Breast epithelium (tissue), 4 donors: ENCODE data around the gene SNX13. TPM values are rescaled to one million over a fixed set of nuclear protein-coding genes. Genes with fewer than 3 reads are reported as not detected.

Source experiments
- DNase-seq, 2 donors: peaks; one replicate each; pipeline ENCODE4 v3.0.0-alpha.2; 2019; ENCODE audit warnings: low spot score in 2 of 2
- H3K27ac ChIP-seq, 2 donors: fragments of 200-600 bp; sonication (generic) in 1 of 2; one replicate each; pipeline ENCODE4 v1.5.1; 2016 to 2019; ENCODE audit warnings: mild to moderate bottlenecking in 1 of 2
- H3K27me3 ChIP-seq, 2 donors: fragments of 200-600 bp; sonication (generic) in 1 of 2; one replicate each; pipeline versions ENCODE4 v1.5.1 to v1.6.0; 2017 to 2019; ENCODE audit warnings: control low read depth in 1 of 2, mild to moderate bottlenecking in 1 of 2
- H3K36me3 ChIP-seq: fragments of 200-600 bp; one replicate; pipeline ENCODE4 v1.5.1; 2019
- H3K4me1 ChIP-seq, 2 donors: fragments of 200-600 bp; sonication (generic); one replicate each; pipeline ENCODE4 v1.5.1; 2016 to 2019; ENCODE audit warnings: control low read depth in 1 of 2
- H3K4me3 ChIP-seq, 3 donors: fragments of 200-600 bp; sonication (generic); 1 replicate in 2 of 3; 2 replicates in 1 of 3; pipeline ENCODE4 v1.5.1; 2016 to 2019; ENCODE audit warnings: mild to moderate bottlenecking in 3 of 3, moderate library complexity in 2 of 3
- H3K9me3 ChIP-seq, 2 donors: fragments of 200-600 bp; sonication (generic) in 1 of 2; one replicate each; pipeline ENCODE4 v1.5.1; 2016 to 2019; ENCODE audit warnings: control low read depth in 1 of 2
- CTCF ChIP-seq, 3 donors: fragments of 450-650 bp; IDR thresholded peaks; one replicate each; pipeline ENCODE4 v1.5.1; 2016 to 2017; ENCODE audit warnings: antibody characterized with exemption in 3 of 3, mild to moderate bottlenecking in 3 of 3, moderate library complexity in 3 of 3
- POLR2A ChIP-seq: fragments of 450-650 bp; IDR thresholded peaks from one replicate; pipeline ENCODE4 v1.6.1; 2016; ENCODE audit warnings: antibody characterized with exemption, mild to moderate bottlenecking, moderate library complexity
- POLR2AphosphoS5 ChIP-seq, 3 donors: sonication (generic); formaldehyde crosslinking; IDR thresholded peaks; one replicate each; pipeline ENCODE4 v1.6.1; 2017; ENCODE audit warnings: antibody characterized with exemption in 3 of 3
- intact Hi-C: fragments of 100-400 bp; cut with DNase I; formaldehyde crosslinking; loops from one replicate; pipeline ENCODE4 v1.15.1; 2023; ENCODE audit warnings: low total_unique reads
- total RNA-seq, 3 donors: library from RNA; depleted of rRNA; stranded (reverse); fragments of >200 nt; gene quantifications; one replicate each; pipeline ENCODE4 v1.1.0, GENCODE V29; 2016

SNX13 gene
- total RNA-seq, 3 donors from 2014 or later, result 62.6 to 89.9 (median 72.8) TPM

GRCh38 chr7:17792075-17792936, 148.0 kb downstream of the SNX13 start:
- H3K4me1 ChIP-seq, result no peaks in the 10 kb centered on the region
- intact Hi-C loops, result no loop called here
- H3K4me3 ChIP-seq, result no peak overlapping the region
- no peaks in the 10 kb centered on the region for H3K27me3 ChIP-seq
- no peaks in the 10 kb centered on the region for H3K9me3 ChIP-seq
- no peaks in the 10 kb centered on the region for H3K36me3 ChIP-seq
- no peak for DNase-seq
- TF ChIP-seq POLR2A (no peak), POLR2AphosphoS5 (IDR thresholded peaks at IDR 0.05) (no peak), CTCF (IDR thresholded peaks at IDR 0.05) (no peak)
- no peak overlapping the region for H3K27ac ChIP-seq

GRCh38 chr7:17787257-17787656, 153.0 kb downstream of the SNX13 start:
- H3K4me3 ChIP-seq, result no peak overlapping the region
- no peaks in the 10 kb centered on the region for H3K36me3 ChIP-seq
- H3K4me1 ChIP-seq, result no peaks in the 10 kb centered on the region
- no peak for TF ChIP-seq CTCF (IDR thresholded peaks at IDR 0.05)
- DNase-seq, result no peak
- no peaks in the 10 kb centered on the region for H3K27me3 ChIP-seq
- intact Hi-C loops, result no loop called here
- H3K9me3 ChIP-seq, result no peaks in the 10 kb centered on the region
- H3K27ac ChIP-seq, result no peak overlapping the region

GRCh38 chr7:17786314-17786852, 153.9 kb downstream of the SNX13 start:
- TF ChIP-seq POLR2AphosphoS5 (IDR thresholded peaks at IDR 0.05) (no peak), POLR2A (no peak), CTCF (IDR thresholded peaks at IDR 0.05) (no peak)
- no peaks in the 10 kb centered on the region for H3K4me1 ChIP-seq
- no peaks in the 10 kb centered on the region for H3K27me3 ChIP-seq
- no peaks in the 10 kb centered on the region for H3K9me3 ChIP-seq
- no peaks in the 10 kb centered on the region for H3K36me3 ChIP-seq
- DNase-seq, result no peak
- intact Hi-C loops, result no loop called here
- no peak overlapping the region for H3K27ac ChIP-seq
- H3K4me3 ChIP-seq, result no peak overlapping the region

- TF ChIP-seq CTCF (IDR thresholded peaks at IDR 0.05) (no peak), POLR2AphosphoS5 (IDR thresholded peaks at IDR 0.05) (no peak), POLR2A (no peak)
- H3K4me3 ChIP-seq, result no peak overlapping the region
- no peaks in the 10 kb centered on the region for H3K4me1 ChIP-seq
- H3K9me3 ChIP-seq, result no peaks in the 10 kb centered on the region
- H3K27ac ChIP-seq, result no peak overlapping the region
- intact Hi-C loops, result no loop called here
- H3K27me3 ChIP-seq, result no peaks in the 10 kb centered on the region
- no peak for DNase-seq
- no peaks in the 10 kb centered on the region for H3K36me3 ChIP-seq
Observed at GRCh38 chr7:17782216-17782549, 158.1 kb downstream of the SNX13 start.

GRCh38 chr7:17781491-17782215, 158.6 kb downstream of the SNX13 start:
- Histone ChIP-seq H3K27ac (no peak overlapping the region), H3K4me3 (no peak overlapping the region), H3K9me3 (no peaks in the 10 kb centered on the region), H3K27me3 (no peaks in the 10 kb centered on the region), H3K36me3 (no peaks in the 10 kb centered on the region), H3K4me1 (no peaks in the 10 kb centered on the region)
- no peak for TF ChIP-seq CTCF (IDR thresholded peaks at IDR 0.05)
- no peak for TF ChIP-seq POLR2AphosphoS5 (IDR thresholded peaks at IDR 0.05)
- no peak for DNase-seq
- intact Hi-C loops, result no loop called here
